ENCODE measurements around the gene NXPE4.

DNA sequence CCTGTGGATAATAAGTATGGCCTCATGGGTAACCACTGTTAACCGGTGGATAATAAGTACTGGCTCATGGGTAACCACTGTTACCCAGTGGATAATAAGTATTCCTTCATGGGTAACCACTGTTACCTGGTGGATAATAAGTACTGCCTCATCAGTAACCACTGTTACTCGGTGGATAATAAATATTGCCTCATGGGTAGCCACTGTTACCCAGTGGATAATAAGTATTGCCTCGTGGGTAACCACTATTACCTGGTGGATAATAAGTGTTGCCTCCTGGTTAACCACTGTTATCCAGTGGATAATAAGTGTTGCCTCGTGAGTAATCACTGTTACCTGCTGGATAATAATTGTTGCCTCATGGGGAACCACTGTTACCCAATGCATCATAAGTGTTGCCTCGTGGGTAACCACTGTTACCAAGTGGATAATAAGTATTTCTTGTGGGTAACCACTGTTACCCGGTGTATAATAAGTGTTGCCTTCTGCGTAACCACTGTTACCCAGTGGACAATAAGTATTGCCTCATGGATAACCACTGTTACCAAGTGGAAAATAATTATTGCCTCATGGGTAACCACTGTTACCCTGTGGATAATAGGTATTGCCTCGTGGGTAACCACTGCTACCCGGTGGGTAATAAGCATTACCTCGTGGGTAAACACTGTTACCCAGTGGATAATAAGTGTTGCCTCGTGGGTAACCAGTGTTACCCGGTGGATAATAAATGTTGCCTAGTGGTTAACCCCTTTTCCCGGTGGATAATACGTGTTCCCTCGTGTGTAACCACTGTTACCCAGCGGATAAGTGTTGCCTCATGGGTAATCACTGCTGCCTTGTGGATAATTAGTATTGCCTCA is 26.6 kb upstream of the NXPE4 start:
- TF ChIP-seq, protein P1, sequence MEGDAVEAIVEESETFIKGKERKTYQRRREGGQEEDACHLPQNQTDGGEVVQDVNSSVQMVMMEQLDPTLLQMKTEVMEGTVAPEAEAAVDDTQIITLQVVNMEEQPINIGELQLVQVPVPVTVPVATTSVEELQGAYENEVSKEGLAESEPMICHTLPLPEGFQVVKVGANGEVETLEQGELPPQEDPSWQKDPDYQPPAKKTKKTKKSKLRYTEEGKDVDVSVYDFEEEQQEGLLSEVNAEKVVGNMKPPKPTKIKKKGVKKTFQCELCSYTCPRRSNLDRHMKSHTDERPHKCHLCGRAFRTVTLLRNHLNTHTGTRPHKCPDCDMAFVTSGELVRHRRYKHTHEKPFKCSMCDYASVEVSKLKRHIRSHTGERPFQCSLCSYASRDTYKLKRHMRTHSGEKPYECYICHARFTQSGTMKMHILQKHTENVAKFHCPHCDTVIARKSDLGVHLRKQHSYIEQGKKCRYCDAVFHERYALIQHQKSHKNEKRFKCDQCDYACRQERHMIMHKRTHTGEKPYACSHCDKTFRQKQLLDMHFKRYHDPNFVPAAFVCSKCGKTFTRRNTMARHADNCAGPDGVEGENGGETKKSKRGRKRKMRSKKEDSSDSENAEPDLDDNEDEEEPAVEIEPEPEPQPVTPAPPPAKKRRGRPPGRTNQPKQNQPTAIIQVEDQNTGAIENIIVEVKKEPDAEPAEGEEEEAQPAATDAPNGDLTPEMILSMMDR (IDR thresholded peaks at IDR 0.05; ENCODE audit: insufficient read depth, low read length, poor library complexity, severe bottlenecking), result no peak
- no peak for TF ChIP-seq EZH2phosphoT487 (conservative IDR thresholded peaks at IDR 0.05; ENCODE audit: low read length)
